SIG-M5 treated with dmso at 0.1 percent for 504 hours (cell line): ENCODE data around the gene COL21A1.

Experiments used
- DNase-seq: peaks from one replicate; lab custom pipeline; 2025; ENCODE audit not compliant: unreplicated experiment; lab: John Stamatoyannopoulos, UW

The COL21A1 gene

DNA sequence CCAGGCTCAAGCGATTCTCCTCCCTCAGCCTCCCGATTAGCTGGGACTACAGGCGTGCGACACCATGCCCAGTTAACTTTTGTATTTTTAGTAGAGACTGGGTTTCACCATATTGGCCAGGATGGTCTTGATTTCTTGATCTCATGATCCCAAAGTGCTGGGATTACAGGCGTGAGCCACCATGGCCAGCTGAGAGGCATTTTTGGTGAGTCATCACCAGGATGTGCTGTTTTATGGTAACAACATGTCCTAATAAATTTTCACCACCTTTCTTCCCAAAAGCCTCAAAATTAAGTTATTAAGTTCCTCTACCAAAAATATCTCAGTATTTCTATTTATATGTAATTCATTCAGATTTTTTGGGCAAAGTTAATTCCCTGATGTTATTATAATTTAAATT, 53.5 kb downstream of the COL21A1 start:
- DNase-seq, result no peak

DNA sequence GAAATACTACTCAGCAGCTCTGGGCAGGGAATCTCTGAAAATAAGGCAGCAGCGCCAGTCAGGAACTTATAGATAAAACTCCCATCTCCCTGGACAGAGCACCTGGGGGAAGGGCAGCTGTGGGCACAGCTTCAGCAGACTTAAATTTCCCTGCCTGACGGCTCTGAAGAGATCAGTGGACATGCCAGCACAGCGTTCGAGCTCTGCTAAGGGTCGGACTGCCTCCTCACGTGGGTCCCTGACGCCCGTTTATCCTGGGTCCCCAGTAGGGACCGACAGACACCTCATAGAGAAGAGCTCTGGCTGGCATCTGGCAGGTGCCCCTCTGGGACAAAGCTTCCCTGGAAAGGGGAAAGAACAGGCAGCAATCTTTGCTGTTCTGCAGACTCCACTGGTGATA, 59.0 kb downstream of the COL21A1 start:
- no peak for DNase-seq

GRCh38 chr6:56187686-56188085, 59.7 kb downstream of the COL21A1 start:
- DNase-seq, result no peak

DNA sequence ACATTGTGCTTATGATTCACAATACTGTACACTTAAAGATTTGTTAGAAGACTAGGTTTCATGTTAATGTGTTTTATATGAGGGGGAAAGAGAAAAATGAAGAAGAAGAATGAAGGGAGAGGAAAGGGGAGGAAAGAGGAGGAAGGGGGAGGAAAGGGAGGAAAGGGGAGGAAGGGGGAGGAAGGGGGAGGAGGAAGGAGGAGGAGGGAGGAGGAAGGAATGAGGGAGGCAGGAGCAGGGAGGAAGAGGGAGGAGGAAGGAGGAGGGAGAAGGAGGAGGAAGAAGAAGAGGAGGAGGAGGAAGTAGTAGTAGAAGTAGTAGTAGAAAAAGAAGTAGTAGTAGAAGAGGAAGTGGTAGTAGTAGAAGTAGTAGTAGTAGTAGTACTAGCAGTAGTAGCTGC, 70.6 kb downstream of the COL21A1 start:
- DNase-seq, result no peak

DNA sequence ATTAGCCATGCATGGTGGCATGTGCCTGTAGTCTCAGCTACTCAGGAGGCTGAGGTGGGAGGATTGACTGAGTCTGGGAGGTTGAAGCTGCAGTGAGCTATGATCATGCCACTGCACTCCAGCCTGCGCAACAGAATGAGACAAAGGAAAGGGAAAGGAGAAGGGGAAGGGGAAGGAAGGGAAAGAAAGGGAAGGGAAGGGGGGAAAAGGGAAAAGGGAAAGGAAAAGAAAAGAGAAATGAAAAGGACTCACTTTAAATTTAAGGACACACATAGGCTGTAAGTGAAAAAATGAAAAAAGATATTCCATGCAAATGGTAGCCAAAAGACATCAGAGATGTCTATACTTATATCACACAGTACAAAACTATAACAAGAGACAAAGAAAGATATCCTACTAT, 74.2 kb downstream of the COL21A1 start:
- no peak for DNase-seq

- no peak for DNase-seq
Measured at GRCh38 chr6:56172144-56172543, 75.2 kb downstream of the COL21A1 start.

DNA sequence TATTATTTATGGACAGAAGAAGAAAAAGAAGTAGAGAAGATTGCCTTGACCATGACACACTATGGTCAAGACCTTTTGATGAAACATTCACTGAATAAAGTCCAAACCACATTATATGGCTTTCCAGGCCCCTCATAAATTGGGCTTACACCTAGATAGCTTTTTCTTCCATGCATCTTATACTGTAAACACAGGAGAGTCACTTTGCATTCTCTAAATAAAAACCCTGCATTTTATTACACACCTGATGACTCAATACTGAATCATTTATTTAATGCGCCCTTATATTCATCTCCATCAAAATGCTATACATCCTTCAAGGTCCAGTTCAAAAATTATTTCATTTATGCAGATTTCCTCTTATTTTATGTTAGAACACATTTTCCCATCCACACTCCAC, 78.0 kb downstream of the COL21A1 start:
- DNase-seq, result no peak

- no peak for DNase-seq
Measured at GRCh38 chr6:56168596-56168995, 78.8 kb downstream of the COL21A1 start.

DNA sequence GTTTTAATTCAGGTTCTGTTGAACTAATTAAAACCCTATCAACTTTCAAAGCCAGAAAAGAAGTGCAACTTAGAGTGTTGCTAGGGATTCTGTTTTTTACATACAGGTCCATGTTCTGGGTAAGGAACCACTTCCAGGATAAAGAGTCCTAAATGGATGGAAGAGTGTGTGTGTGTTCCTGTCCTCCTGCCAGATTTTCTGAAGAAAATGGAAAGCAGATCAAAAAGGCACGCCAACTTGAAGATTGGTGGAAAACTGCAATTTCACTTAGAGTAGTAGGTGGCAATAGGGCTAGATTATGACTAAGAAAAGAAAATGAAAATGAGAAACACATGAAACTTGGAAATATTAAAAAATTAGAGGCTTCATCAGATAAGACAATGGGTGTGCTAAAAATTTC, 85.3 kb downstream of the COL21A1 start:
- DNase-seq, result no peak

DNA sequence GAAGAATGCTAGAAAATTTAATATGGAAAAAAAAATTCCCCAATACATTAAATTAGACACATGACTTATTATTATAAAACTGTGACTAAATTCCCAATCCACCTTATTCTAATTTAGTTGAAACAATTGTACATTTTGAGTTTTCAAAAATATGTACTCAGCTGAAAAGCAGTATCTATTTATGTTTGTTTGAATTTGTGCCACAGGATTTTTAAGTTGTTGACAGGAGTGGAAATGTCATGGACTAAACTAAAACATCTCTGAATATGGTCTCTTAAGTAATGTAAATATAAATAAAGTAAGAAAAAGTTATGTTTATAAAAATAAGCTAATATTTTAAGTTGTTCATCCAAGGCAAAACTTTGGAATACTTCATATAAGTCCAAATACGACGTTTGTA, 86.9 kb downstream of the COL21A1 start:
- no peak for DNase-seq

GRCh38 chr6:56158571-56158970, 88.8 kb downstream of the COL21A1 start:
- DNase-seq, result no peak

GRCh38 chr6:56156643-56157042, 90.7 kb downstream of the COL21A1 start:
- no peak for DNase-seq

GRCh38 chr6:56155634-56156141, 91.7 kb downstream of the COL21A1 start:
- DNase-seq, result no peak

DNA sequence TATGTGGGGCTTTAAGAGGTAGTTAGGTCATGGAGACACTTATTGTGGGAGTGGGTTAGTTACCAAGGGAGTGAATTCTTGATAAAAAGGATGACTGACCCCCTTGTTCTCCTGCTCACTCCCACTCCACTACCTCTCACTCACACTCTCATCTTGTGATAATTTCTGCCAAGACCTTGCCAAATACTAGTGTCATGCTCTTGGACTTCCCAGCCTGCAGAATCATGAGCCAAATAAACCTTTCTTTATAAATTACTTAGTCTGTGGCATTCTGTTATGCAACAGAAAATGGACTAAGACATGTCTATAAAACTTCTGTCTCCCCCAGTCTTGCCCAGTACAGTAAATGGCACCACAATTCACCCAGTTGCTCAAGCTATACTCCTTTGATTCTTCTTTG, 93.3 kb downstream of the COL21A1 start:
- DNase-seq, result no peak

- DNase-seq, result no peak
Measured at GRCh38 chr6:56152611-56153010, 94.8 kb downstream of the COL21A1 start.

DNA sequence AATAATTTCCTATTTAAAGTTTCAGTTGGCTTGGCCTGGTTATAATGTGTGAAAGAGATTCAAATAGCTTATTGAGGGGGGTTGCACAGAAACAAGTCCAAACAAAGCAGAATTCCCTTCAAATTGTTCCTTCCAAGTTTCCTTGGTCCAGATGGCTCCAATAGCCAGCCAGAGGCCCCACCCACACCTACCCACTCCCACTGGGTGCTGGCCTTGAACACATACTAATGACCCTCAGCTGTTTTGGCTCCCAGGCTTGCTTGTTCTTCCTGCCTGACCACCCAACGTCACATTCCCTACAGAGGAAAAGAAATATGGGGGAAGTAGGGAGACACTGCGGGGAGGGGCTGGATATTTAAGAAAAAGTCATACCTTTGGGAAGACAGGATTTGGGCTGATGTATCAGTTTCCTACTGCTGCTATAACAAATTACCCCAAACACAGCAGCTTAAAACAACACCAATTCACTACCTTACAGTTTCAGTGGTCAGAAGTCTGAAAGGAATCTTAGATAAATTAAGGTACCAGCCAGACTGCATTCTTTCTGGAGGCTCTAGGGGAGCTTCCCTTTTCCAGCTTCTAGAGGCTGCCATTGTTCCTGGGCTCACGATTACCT, 95.7 kb downstream of the COL21A1 start:
- no peak for DNase-seq

- DNase-seq, result no peak
Measured at GRCh38 chr6:56148488-56149186, 98.7 kb downstream of the COL21A1 start.

DNA sequence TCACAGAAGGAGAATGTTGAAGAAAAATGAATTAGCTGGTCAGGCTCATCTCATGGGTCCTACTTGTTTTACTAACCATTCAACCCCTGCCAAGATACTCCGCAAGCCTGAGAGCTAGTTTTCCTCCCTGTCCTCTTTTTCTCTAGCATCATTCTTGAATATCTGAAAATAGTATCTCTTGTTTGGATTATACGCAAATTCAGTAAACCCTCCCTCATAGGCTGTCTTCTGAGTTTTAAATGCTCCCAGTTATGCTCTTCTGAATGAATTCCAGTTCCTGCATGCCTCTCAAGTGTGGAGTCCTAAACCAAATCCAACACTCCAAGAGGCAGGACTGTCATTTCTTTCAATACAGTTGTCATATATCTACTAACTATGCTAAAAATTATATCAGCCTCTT, 99.6 kb downstream of the COL21A1 start:
- no peak for DNase-seq

DNA sequence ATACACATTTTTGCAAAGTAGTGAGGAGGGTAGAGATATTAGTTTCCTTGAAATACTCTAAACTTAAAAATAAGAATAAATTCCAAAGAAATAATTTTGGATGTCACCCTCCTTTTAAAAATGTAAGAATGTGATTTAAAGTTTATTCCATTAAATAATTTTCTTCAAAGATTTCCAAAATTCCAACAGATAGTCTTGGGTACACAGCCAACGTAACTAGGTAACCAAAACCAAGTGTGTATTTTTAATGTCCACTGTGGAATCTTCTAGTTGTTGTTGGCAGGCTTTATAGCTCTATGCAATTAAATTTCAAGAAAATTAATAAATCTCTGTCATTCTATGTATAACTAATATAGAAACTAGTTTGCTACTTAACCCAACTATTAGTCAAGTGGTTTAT, 101.3 kb downstream of the COL21A1 start:
- no peak for DNase-seq

DNA sequence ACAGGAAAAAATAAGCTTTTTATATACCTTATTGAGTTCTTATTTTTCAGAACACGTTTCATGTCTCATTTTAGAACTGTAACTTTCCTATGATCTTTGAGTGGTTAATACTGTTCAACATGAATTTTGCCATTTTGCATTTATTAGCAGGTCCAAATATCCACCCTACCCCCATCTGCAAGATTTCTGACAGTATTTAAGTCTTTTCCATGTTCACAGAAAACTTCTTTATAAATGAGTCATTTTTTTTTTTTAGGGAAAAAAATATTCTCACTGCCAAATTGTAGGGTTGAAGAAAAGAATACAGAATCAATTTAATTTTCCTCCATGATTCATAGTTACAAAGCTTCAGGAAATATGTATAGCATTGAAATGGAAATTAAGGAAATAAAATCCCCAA, 101.8 kb downstream of the COL21A1 start:
- no peak for DNase-seq

DNA sequence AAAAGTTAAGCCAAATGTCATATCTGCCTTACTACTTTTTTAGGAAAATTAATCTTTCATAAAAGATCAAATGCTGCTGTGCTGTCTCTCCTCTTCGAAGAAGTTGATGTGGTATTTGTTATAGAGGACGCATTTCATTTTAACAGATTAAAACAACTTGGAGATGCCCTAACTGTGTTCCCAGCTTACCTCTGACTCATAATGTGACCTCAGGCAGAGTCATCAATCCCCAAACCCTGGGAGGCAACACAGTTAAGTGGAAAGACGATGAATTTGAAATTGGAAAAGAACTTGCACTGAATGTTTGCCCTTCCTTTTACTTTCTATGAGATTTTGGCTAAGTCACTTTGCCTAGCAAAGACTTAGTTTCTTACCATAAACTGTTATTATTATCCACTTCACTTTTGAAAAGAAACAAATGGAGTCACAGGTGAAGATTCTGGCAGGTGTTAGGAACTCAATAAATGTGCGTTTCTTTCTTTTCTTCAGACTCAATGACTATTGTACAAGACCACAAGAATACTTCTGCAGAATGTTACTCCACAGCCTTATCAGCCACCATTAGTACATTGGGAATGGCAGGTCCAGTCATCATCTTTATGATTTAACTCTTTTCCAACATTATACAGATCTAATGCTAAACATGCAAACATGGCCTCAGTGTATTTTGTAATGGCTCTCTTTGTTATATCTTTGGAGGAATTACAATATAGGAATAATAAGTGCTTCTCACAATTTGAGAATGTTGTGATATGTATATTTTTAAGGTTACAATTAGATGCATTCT, 102.6 kb downstream of the COL21A1 start:
- DNase-seq, result no peak

DNA sequence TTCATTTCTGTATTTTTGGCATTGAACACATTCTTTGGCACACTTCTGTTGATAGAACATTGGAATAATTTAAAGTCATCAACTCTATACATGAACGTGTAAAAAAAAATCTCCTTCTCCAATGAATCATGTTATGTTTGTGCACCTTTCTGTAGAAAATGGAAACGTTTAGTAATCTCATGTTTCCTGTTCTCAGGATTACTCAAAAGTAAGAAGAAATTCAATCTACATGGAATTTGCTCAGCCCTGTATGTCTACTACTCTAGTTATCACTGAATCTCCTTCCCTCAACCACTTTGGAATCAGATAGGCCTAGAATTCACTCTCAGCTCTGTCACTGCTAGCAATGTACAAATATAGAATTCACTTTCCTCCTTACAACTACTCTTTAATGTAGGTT, 103.6 kb downstream of the COL21A1 start:
- no peak for DNase-seq
